ENCODE data around the gene EHBP1. TPM values are rescaled to one million over a fixed set of nuclear protein-coding genes. Genes with fewer than 3 reads are reported as not detected.

Gene EHBP1
- total and polyA plus RNA-seq, 2 experiments from 2014 or later = 27.2 to 47.9 TPM

DNA sequence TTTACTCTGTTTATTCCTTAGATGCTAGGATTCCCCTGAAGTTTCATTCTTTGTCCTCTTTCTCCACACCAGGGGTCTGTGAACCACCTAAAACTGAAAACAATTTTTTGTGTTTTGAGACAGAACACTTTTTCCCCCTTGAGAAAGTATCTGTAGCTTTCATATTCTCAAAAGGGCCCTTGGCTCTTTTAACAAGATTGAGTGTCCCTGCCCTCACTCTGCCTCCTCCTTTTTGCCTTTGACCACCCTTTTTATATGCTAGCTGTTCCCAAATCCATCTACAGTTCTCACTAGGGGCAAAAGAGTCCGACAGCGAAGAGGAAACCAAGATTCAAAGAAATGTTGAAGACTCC, 883 bp upstream of the EHBP1 start:
- peak overlapping the region; percentile 80 for H3K4me3 Mint-ChIP-seq
- Histone ChIP-seq H3K4me1 (ENCODE audit: insufficient read depth) (peaks cover 24% of the 10 kb centered on the region), H4K20me1 (replicated peaks; ENCODE audit: insufficient read depth) (0 out of 2 replicates have a peak, but pooled peaks cover 2% of the 10 kb centered on the region), H3K4me3 (peak overlapping the region; percentile 68), H3K27me3 (ENCODE audit: insufficient read depth) (no peaks in the 10 kb centered on the region), H3K79me2 (replicated peaks; ENCODE audit: insufficient read depth) (peaks cover 32% of the 10 kb centered on the region), H3K27ac (ENCODE audit: low read depth) (peak overlapping the region; percentile 92), H3K4me2 (peak overlapping the region; percentile 88), H2AFZ (peak overlapping the region; percentile 95), H3K36me3 (ENCODE audit: insufficient read depth) (no peaks in the 10 kb centered on the region), H3F3A (replicated peaks; ENCODE audit: low read depth) (0 out of 2 replicates have a peak, but pooled peaks cover 3% of the 10 kb centered on the region), H3K9me2 (ENCODE audit: insufficient read depth) (no peaks in the 10 kb centered on the region)
- peak overlapping the region; percentile 94 for H3K27ac Mint-ChIP-seq
- DNase-seq (ENCODE audit: low spot score) = peak; percentile 12
- no peaks in the 10 kb centered on the region for H3K9me3 Mint-ChIP-seq
- peaks cover 9% of the 10 kb centered on the region for H3K36me3 Mint-ChIP-seq (ENCODE audit: low read depth)
- H3K27me3 Mint-ChIP-seq (ENCODE audit: insufficient read depth, low read depth, poor library complexity) = peaks cover 6% of the 10 kb centered on the region
- TF ChIP-seq, protein P1, sequence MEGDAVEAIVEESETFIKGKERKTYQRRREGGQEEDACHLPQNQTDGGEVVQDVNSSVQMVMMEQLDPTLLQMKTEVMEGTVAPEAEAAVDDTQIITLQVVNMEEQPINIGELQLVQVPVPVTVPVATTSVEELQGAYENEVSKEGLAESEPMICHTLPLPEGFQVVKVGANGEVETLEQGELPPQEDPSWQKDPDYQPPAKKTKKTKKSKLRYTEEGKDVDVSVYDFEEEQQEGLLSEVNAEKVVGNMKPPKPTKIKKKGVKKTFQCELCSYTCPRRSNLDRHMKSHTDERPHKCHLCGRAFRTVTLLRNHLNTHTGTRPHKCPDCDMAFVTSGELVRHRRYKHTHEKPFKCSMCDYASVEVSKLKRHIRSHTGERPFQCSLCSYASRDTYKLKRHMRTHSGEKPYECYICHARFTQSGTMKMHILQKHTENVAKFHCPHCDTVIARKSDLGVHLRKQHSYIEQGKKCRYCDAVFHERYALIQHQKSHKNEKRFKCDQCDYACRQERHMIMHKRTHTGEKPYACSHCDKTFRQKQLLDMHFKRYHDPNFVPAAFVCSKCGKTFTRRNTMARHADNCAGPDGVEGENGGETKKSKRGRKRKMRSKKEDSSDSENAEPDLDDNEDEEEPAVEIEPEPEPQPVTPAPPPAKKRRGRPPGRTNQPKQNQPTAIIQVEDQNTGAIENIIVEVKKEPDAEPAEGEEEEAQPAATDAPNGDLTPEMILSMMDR (conservative IDR thresholded peaks at IDR 0.05; ENCODE audit: low read depth in 2 of 2) = no peak
- TF ChIP-seq STAT1 (IDR thresholded peaks at IDR 0.05; ENCODE audit: unreplicated experiment) = no peak
- no peak for TF ChIP-seq CREB1 (CRISPR knock-in tag; IDR thresholded peaks at IDR 0.05; ENCODE audit: low read depth)
- no peak for TF ChIP-seq JUNB (IDR thresholded peaks at IDR 0.05; ENCODE audit: unreplicated experiment)
- peaks cover 30% of the 10 kb centered on the region for H3K4me1 Mint-ChIP-seq
- ATAC-seq = no peak

DNA sequence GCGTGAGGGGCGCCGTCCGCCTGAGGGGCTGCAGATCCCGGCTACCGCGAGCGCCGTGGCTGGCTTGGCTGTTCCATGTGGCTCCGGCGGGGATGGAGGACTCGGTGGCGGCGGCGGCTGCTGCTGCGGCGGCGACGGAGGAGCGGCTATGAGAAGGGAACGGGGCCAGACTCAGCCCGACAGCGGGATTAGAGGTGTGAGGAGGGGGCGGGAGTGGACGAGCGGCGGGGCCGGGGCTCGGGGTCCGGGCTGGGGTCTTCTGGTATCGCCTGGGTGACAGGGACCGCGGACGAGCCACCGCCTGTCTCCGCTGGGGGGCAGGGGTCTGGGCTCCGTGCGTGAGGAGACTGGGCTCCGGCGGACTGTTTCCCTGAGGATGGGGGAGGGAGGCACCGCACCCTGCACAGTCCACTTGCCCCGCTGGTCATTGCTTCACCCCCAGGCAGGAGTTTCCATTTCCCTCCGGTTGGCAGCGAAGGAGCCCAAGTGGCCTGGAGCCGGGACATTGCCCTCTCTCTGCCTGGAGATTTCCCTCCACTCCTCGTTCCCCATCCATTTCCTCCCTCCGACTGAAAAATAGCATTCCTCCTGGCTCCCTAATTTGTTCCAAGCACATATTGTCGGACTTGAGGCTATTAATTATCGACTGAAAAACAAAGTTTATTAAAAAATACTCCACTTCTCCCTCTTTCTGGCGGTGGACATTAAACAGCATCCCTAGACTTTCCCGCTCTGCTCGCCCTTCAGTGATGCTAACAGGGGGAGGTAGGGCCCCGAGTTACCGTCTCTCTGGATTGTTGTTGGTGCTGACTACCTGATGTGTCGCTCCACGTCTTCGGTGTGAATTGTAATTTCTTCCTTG, 577 bp downstream of the EHBP1 start:
- DNase-seq (ENCODE audit: low spot score) (peak; percentile 77), ATAC-seq (peak; percentile 57)
- H3K4me1 ChIP-seq (ENCODE audit: insufficient read depth) = peaks cover 24% of the 10 kb centered on the region
- H3F3A ChIP-seq (replicated peaks; ENCODE audit: low read depth) = 0 out of 2 replicates have a peak, but pooled peaks cover 3% of the 10 kb centered on the region
- H3K4me3 ChIP-seq = peak overlapping the region; percentile 91
- H4K20me1 ChIP-seq (replicated peaks; ENCODE audit: insufficient read depth) = peaks cover 10% of the 10 kb centered on the region; the same call in 1 of the 2 replicates
- H3K27me3 ChIP-seq (ENCODE audit: insufficient read depth) = no peaks in the 10 kb centered on the region
- no peaks in the 10 kb centered on the region for H3K9me3 Mint-ChIP-seq
- H3K79me2 ChIP-seq (replicated peaks; ENCODE audit: insufficient read depth) = peaks cover 46% of the 10 kb centered on the region
- peak overlapping the region; percentile 80 for H3K4me3 Mint-ChIP-seq
- peaks cover 9% of the 10 kb centered on the region for H3K36me3 Mint-ChIP-seq (ENCODE audit: low read depth)
- no peak overlapping the region; the same call in 1 of the 2 replicates for H3K27ac Mint-ChIP-seq
- no peak overlapping the region for H3K27ac ChIP-seq (ENCODE audit: low read depth)
- no peaks in the 10 kb centered on the region; the same call in 1 of the 2 replicates for H3K36me3 ChIP-seq (ENCODE audit: insufficient read depth)
- H3K4me1 Mint-ChIP-seq = peaks cover 30% of the 10 kb centered on the region
- peaks cover 6% of the 10 kb centered on the region for H3K27me3 Mint-ChIP-seq (ENCODE audit: insufficient read depth, low read depth, poor library complexity)
- no peaks in the 10 kb centered on the region for H3K9me2 ChIP-seq (ENCODE audit: insufficient read depth)
- peak overlapping the region; percentile 89 for H3K4me2 ChIP-seq
- H2AFZ ChIP-seq = peak overlapping the region; percentile 79; the same call in 1 of the 2 replicates
- TF ChIP-seq, protein P1 (conservative IDR thresholded peaks at IDR 0.05; ENCODE audit: low read depth in 2 of 2) = peak; percentile 20 to 41; a peak in 3 of 4 replicates
- TF ChIP-seq ZNF114 (CRISPR knock-in tag; IDR thresholded peaks at IDR 0.05) (no peak), JUNB (IDR thresholded peaks at IDR 0.05; ENCODE audit: unreplicated experiment) (no peak), CREB1 (CRISPR knock-in tag; IDR thresholded peaks at IDR 0.05; ENCODE audit: low read depth) (no peak)
- TF ChIP-seq, protein P2, sequence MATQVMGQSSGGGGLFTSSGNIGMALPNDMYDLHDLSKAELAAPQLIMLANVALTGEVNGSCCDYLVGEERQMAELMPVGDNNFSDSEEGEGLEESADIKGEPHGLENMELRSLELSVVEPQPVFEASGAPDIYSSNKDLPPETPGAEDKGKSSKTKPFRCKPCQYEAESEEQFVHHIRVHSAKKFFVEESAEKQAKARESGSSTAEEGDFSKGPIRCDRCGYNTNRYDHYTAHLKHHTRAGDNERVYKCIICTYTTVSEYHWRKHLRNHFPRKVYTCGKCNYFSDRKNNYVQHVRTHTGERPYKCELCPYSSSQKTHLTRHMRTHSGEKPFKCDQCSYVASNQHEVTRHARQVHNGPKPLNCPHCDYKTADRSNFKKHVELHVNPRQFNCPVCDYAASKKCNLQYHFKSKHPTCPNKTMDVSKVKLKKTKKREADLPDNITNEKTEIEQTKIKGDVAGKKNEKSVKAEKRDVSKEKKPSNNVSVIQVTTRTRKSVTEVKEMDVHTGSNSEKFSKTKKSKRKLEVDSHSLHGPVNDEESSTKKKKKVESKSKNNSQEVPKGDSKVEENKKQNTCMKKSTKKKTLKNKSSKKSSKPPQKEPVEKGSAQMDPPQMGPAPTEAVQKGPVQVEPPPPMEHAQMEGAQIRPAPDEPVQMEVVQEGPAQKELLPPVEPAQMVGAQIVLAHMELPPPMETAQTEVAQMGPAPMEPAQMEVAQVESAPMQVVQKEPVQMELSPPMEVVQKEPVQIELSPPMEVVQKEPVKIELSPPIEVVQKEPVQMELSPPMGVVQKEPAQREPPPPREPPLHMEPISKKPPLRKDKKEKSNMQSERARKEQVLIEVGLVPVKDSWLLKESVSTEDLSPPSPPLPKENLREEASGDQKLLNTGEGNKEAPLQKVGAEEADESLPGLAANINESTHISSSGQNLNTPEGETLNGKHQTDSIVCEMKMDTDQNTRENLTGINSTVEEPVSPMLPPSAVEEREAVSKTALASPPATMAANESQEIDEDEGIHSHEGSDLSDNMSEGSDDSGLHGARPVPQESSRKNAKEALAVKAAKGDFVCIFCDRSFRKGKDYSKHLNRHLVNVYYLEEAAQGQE (IDR thresholded peaks at IDR 0.05; ENCODE audit: unreplicated experiment) = no peak

Measured in GM23338 (cell line).